Measurements from ENCODE around the gene SSBP3. TPM values are rescaled to one million over a fixed set of nuclear protein-coding genes. Genes with fewer than 3 reads are reported as not detected.

Gene SSBP3
- total RNA-seq, 2 experiments from 2014 or later: 90.0 TPM

- Mint-ChIP-seq H3K27me3 (no peaks in the 10 kb centered on the region), H3K4me3 (no peak overlapping the region), H3K36me3 (ENCODE audit: low read depth) (peaks cover 20% of the 10 kb centered on the region), H3K9me3 (no peaks in the 10 kb centered on the region), H3K27ac (peak overlapping the region; percentile 1), H3K4me1 (peaks cover 25% of the 10 kb centered on the region)
- no peak for DNase-seq
- CTCF ChIA-PET: no interaction called here
- POLR2A ChIA-PET: no interaction called here
Measured at GRCh38 chr1:54384471-54384870, 21.7 kb downstream of the SSBP3 start.

- no peaks in the 10 kb centered on the region for H3K27me3 Mint-ChIP-seq
- ChIA-PET POLR2A (interaction anchor here (0.8 kb wide), 1 partner anchor 10 kb away, joined by 3 read pairs; no protein-coding TSS in a partner anchor), CTCF (interaction anchor here (1.6 kb wide), 1 partner anchor 107 kb away, joined by 7 read pairs; no protein-coding TSS in a partner anchor)
- no peak for DNase-seq
- H3K4me3 Mint-ChIP-seq: no peak overlapping the region
- H3K36me3 Mint-ChIP-seq (ENCODE audit: low read depth): peaks cover 6% of the 10 kb centered on the region
- H3K9me3 Mint-ChIP-seq: no peaks in the 10 kb centered on the region
- H3K27ac Mint-ChIP-seq: no peak overlapping the region
- H3K4me1 Mint-ChIP-seq: peaks cover 49% of the 10 kb centered on the region
Measured at GRCh38 chr1:54381524-54381923, 24.7 kb downstream of the SSBP3 start.

GRCh38 chr1:54380290-54380882 lies 25.8 kb downstream of the SSBP3 start:
- H3K4me3 Mint-ChIP-seq: no peak overlapping the region
- H3K4me1 Mint-ChIP-seq: peaks cover 53% of the 10 kb centered on the region
- H3K9me3 Mint-ChIP-seq: no peaks in the 10 kb centered on the region
- DNase-seq: peak; percentile 42
- H3K27me3 Mint-ChIP-seq: no peaks in the 10 kb centered on the region
- POLR2A ChIA-PET: interaction anchor here (0.5 to 0.8 kb wide), 3 partner anchors 9 to 107 kb away, joined by 3 read pairs; no protein-coding TSS in a partner anchor
- CTCF ChIA-PET: interaction anchor here (1.6 kb wide), 1 partner anchor 109 kb away, joined by 7 read pairs; no protein-coding TSS in a partner anchor
- H3K27ac Mint-ChIP-seq: peak overlapping the region; percentile 6
- H3K36me3 Mint-ChIP-seq (ENCODE audit: low read depth): peaks cover 6% of the 10 kb centered on the region

GRCh38 chr1:54379555-54380289 lies 26.5 kb downstream of the SSBP3 start:
- Mint-ChIP-seq H3K27me3 (no peaks in the 10 kb centered on the region), H3K4me3 (no peak overlapping the region), H3K36me3 (ENCODE audit: low read depth) (peaks cover 4% of the 10 kb centered on the region), H3K27ac (no peak overlapping the region), H3K9me3 (no peaks in the 10 kb centered on the region), H3K4me1 (peaks cover 50% of the 10 kb centered on the region)
- ChIA-PET CTCF (no interaction called here), POLR2A (no interaction called here)
- DNase-seq: no peak

- H3K4me1 Mint-ChIP-seq: peaks cover 53% of the 10 kb centered on the region
- CTCF ChIA-PET: no interaction called here
- no peaks in the 10 kb centered on the region for H3K9me3 Mint-ChIP-seq
Measured at GRCh38 chr1:54378874-54379554, 27.2 kb downstream of the SSBP3 start.

GRCh38 chr1:54378157-54378873 lies 27.9 kb downstream of the SSBP3 start:
- ChIA-PET POLR2A (no interaction called here), CTCF (no interaction called here)
- H3K27me3 Mint-ChIP-seq: no peaks in the 10 kb centered on the region
- peaks cover 53% of the 10 kb centered on the region for H3K4me1 Mint-ChIP-seq
- H3K27ac Mint-ChIP-seq: no peak overlapping the region
- no peaks in the 10 kb centered on the region for H3K9me3 Mint-ChIP-seq
- H3K4me3 Mint-ChIP-seq: no peak overlapping the region
- DNase-seq: no peak
- H3K36me3 Mint-ChIP-seq (ENCODE audit: low read depth): peaks cover 3% of the 10 kb centered on the region

More at GRCh38 chr1:54378874-54379554, 27.2 kb downstream of the SSBP3 start:
- Mint-ChIP-seq H3K4me3 (no peak overlapping the region), H3K27me3 (no peaks in the 10 kb centered on the region), H3K27ac (no peak overlapping the region), H3K36me3 (ENCODE audit: low read depth) (peaks cover 3% of the 10 kb centered on the region)
- no peak for DNase-seq
- POLR2A ChIA-PET: no interaction called here

- Mint-ChIP-seq H3K9me3 (no peaks in the 10 kb centered on the region), H3K36me3 (ENCODE audit: low read depth) (peaks cover 3% of the 10 kb centered on the region), H3K27me3 (no peaks in the 10 kb centered on the region), H3K4me1 (peaks cover 60% of the 10 kb centered on the region), H3K27ac (peak overlapping the region; percentile 54), H3K4me3 (no peak overlapping the region)
- POLR2A ChIA-PET: no interaction called here
- no peak for DNase-seq
- CTCF ChIA-PET: no interaction called here
Measured at GRCh38 chr1:54377040-54377691, 29.0 kb downstream of the SSBP3 start.

- Mint-ChIP-seq H3K4me3 (no peak overlapping the region), H3K36me3 (ENCODE audit: low read depth) (peaks cover 2% of the 10 kb centered on the region), H3K27ac (peak overlapping the region; percentile 52), H3K27me3 (no peaks in the 10 kb centered on the region), H3K4me1 (peaks cover 61% of the 10 kb centered on the region), H3K9me3 (no peaks in the 10 kb centered on the region)
- ChIA-PET POLR2A (no interaction called here), CTCF (interaction anchor here (0.8 kb wide), 1 partner anchor 115 kb away, joined by 4 read pairs; no protein-coding TSS in a partner anchor)
- no peak for DNase-seq
Measured at GRCh38 chr1:54376430-54377039, 29.7 kb downstream of the SSBP3 start.

- Mint-ChIP-seq H3K4me3 (no peak overlapping the region), H3K36me3 (ENCODE audit: low read depth) (no peaks in the 10 kb centered on the region), H3K4me1 (peaks cover 59% of the 10 kb centered on the region), H3K27me3 (no peaks in the 10 kb centered on the region), H3K27ac (no peak overlapping the region), H3K9me3 (no peaks in the 10 kb centered on the region)
- POLR2A ChIA-PET: no interaction called here
- CTCF ChIA-PET: interaction anchor here (0.8 kb wide), 1 partner anchor 116 kb away, joined by 4 read pairs; no protein-coding TSS in a partner anchor
- DNase-seq: no peak
Measured at GRCh38 chr1:54375712-54376429, 30.3 kb downstream of the SSBP3 start.

GRCh38 chr1:54375298-54375697 lies 30.9 kb downstream of the SSBP3 start:
- ChIA-PET CTCF (no interaction called here), POLR2A (no interaction called here)
- peaks cover 53% of the 10 kb centered on the region for H3K4me1 Mint-ChIP-seq

GRCh38 chr1:54374766-54375165 lies 31.4 kb downstream of the SSBP3 start:
- no peaks in the 10 kb centered on the region for H3K9me3 Mint-ChIP-seq
- H3K4me1 Mint-ChIP-seq: peaks cover 50% of the 10 kb centered on the region

More at GRCh38 chr1:54375298-54375697, 30.9 kb downstream of the SSBP3 start:
- H3K27me3 Mint-ChIP-seq: no peaks in the 10 kb centered on the region
- no peak overlapping the region for H3K27ac Mint-ChIP-seq
- DNase-seq: no peak
- H3K36me3 Mint-ChIP-seq (ENCODE audit: low read depth): no peaks in the 10 kb centered on the region
- H3K4me3 Mint-ChIP-seq: no peak overlapping the region
- H3K9me3 Mint-ChIP-seq: no peaks in the 10 kb centered on the region

GRCh38 chr1:54372978-54373377 lies 33.2 kb downstream of the SSBP3 start:
- CTCF ChIA-PET: no interaction called here
- POLR2A ChIA-PET: no interaction called here
- Mint-ChIP-seq H3K4me1 (peaks cover 35% of the 10 kb centered on the region), H3K36me3 (ENCODE audit: low read depth) (peaks cover 4% of the 10 kb centered on the region), H3K27ac (no peak overlapping the region), H3K27me3 (no peaks in the 10 kb centered on the region), H3K9me3 (no peaks in the 10 kb centered on the region), H3K4me3 (no peak overlapping the region)
- no peak for DNase-seq

More at GRCh38 chr1:54374766-54375165, 31.4 kb downstream of the SSBP3 start:
- H3K27ac Mint-ChIP-seq: no peak overlapping the region
- no peak for DNase-seq
- POLR2A ChIA-PET: no interaction called here
- H3K27me3 Mint-ChIP-seq: no peaks in the 10 kb centered on the region
- H3K4me3 Mint-ChIP-seq: no peak overlapping the region
- H3K36me3 Mint-ChIP-seq (ENCODE audit: low read depth): peaks cover 3% of the 10 kb centered on the region
- CTCF ChIA-PET: no interaction called here

All from activated CD4-positive, alpha-beta memory T cell treated with anti-CD3 and anti-CD28 coated beads, Interleukin-2, amount 10 ng/mL, durations not matched to agents 7 days and 5 days (primary cell).